Amniotic epithelial cell (primary cell): ENCODE data around the gene NT5C1B.
A peak's percentile ranks its signal among the peaks of the same experiment; 100 is the strongest.
"Not testable (repeated sequence)": the region's sequence is repeated elsewhere in the genome, so short reads cannot be mapped to it uniquely, and the experiment has no call there.

Experiments
- DNase-seq: peaks from one replicate; pipeline ENCODE4 v3.0.0-alpha.2; 2010; ENCODE audit warnings: low read depth

NT5C1B gene

GRCh38 chr2:18589354-18589753, at the start of gene NT5C1B:
NT5C1B (minus strand) TSS chr2:18589569; CDS start chr2:18589468, 101 bp downstream.
- DNase-seq, result no peak

DNA sequence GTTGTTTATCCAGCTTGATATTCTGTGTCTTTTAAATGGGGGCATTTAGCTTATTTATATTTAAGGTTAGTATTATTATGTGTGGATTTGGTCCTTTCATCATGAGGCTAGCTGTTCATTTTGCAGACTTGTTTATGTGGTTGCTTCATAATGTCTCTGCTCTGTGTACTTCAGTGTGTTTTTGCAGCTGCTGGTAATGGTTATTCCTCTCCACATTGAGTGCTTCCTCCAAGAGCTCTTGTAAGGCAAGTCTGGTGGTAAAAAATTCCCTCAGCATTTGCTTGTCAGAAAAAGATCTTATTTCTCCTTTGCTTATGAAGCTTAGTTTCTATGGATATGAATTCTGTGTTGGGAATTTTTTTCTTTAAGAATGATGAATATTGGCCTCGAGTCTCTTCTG, 47.8 kb upstream of the NT5C1B start:
- no peak for DNase-seq

- not testable (repeated sequence) for DNase-seq
Measured at GRCh38 chr2:18632699-18633098, 43.3 kb upstream of the NT5C1B start.

- DNase-seq, result no peak
Measured at GRCh38 chr2:18630941-18631340, 41.6 kb upstream of the NT5C1B start.

- no peak for DNase-seq
Measured at GRCh38 chr2:18630541-18630940, 41.2 kb upstream of the NT5C1B start.

DNA sequence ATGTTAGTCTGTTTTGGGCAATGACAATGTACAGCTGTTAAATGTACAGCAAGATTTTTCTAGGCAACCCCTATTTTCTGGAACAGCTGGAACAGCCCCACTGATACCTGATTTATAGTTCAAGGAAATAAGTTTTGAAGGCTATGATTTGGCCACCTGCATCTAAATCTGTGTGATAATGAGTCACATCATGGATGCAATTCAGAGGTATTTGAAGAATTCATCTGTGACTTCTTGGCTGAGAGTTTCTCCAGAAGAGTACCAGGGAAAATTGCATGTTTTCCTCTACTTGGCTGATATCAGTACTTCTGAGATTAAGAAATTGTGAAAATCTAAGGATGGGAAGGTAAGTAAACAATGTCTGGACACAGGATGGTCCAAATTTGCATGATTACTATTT, 40.7 kb upstream of the NT5C1B start:
- peak; percentile 77 for DNase-seq

DNA sequence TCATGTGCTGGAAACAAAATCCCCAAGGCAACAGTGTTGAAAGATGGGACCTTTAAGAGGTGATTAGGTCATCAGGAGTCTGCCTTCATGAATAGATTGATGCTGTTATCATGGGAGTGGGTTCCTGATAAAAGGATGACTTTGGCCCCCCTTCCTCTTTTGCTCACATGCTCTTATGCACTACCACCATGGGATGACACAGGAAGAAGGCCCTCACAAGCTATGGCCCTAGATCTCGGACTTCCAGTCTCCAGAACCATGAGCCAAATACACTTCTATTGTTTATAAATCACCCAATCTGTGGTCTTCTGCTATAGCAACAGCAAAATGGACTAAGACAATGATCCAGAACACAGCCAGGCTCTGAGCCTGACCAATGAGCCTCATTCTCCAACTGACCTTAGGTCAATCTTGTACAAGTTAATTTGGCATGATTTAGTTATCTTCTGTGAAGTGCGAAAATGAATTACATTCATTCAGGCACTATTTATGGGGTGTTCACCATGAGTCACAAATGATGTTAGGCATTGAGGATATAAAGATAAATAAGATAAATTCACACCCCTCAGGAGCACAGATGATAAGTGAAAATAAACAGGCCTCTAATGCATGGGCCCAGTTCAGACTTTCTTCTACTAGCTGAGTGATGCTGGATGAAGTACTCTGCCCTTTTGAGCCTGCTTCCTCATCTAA, 37.7 kb upstream of the NT5C1B start:
- DNase-seq, result peak; percentile 77

DNA sequence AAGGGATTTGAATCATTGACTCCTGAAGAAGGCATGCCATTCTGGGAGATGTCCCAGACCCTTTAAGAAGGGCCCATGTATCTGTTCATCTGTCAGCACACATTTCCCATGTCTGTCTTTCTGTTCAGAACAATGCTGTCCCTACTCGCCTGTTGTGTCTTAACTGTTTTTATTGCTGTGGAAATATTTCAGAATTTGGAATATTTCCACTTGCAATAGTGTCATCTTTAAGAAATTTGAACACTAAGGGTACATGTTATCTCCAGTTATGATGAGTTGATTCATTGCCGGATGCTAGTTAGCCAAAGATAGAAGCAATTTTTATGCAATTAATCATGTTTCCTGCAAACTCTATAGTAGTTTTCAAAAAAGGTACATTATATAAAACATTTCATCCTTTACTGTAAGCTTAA, 36.9 kb upstream of the NT5C1B start:
- peak; percentile 81 for DNase-seq

GRCh38 chr2:18625563-18625962, 36.2 kb upstream of the NT5C1B start:
- DNase-seq, result no peak

DNA sequence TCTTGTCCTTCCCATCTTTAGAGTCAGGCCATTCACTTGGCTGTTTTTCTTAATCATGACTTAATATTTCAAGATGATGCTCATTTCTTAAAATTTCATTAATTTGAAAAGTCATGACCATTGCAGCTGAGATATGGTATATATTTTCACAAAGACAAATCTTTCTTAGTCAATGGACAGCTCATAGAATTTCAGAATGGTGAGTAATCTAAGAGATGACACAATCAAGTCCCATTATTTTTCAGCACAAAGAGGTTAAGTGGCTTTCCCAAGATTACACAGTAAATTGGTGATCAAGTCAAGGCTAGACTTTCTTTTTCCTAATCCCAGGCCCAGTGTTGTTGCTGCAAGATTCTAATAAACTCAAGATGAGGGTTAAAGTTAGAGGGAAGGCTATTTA, 34.4 kb upstream of the NT5C1B start:
- peak; percentile 75 for DNase-seq

DNA sequence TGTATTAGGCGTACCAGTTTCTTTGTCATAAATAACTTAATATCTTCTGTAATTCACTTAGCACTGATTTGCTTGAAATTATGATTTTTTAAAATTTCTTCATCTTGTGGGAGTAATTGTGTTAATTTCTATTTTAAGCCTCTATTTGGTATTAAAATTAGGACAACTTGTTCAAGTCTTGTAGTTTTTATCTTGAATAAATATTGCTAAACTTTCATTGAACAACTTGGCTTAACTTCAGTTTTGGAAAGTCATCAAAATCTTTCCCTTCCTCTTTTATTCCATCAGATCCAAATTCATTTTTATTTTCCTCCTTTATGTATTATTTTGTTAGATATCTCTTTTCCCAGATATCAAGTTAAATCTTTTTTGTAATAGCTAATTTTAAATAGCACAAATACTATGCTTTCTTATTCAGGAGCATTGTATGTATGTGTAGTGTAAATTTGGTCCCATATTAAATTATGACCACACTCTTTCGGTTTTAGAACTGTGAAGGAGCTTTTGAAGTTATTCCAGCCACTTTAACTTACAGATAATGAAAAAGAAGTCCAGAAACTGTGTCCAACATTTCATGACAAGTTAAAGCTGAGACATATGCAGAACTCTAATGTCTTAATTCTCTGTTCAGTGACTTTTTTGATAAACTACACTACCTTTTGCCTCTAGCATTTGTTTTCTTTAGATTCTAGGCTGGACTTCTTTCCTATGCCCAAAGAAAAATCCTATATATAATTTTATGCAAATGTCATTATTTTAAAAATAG, 31.7 kb upstream of the NT5C1B start:
- DNase-seq, result no peak

DNA sequence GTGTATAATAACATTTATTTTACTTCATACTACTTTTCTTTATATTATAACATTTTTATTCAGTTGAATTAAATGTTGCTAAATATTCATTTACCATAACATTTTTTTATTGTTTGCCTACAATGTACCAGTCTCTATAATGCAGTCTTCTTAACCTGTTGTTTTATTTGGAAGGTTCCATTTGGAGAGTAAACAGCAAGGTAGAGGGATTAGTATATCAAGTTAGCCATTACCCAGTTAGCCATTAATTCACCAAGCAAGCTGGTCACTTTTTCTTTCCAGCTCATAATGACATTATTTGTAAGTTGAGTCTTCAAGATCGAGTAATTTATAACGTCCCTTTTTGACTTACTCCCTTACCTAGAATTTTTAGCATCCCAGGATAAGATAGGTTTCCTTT, 29.7 kb upstream of the NT5C1B start:
- no peak for DNase-seq

GRCh38 chr2:18614041-18614440, 24.7 kb upstream of the NT5C1B start:
- no peak for DNase-seq

- no peak for DNase-seq
Measured at GRCh38 chr2:18612133-18612532, 22.8 kb upstream of the NT5C1B start.

GRCh38 chr2:18611604-18612003, 22.2 kb upstream of the NT5C1B start:
- no peak for DNase-seq

DNA sequence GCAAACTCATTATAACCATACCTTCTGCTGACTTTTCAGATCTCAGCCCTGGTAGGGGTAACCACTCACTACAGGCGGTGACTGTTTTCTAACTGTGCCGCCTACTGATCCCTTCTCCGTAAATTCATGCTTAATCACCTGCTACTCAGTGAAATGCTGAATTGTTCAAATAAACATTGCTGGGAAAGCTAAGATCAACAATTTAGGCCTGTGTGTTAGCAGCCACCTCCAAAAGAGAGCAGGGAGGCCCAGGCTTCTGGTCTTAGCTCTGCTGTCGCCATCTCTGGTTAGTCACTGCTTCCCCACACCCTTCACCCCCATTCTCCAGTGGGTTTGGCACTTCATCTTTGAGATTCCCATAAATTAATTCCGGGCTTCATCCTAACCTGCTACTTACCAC, 21.8 kb upstream of the NT5C1B start:
- DNase-seq, result no peak

DNA sequence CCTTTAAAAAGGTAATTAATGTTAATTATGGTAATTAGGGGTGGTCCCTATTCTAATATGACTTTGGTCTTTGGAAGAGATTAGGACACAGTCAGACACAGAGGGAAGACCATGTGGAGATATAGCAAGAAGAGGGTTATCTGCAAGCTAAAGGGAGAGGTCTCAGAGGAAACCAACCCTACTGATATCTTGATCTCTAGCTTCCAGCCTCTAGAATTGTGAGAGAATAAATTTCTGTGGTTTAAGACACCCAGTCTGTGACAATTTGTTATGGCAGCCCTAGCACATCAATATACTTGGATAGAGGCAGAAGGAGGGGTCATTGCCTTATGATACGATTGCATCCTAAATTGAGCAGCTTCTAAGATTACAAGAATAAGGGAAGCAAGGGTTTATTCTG, 21.3 kb upstream of the NT5C1B start:
- DNase-seq, result no peak

DNA sequence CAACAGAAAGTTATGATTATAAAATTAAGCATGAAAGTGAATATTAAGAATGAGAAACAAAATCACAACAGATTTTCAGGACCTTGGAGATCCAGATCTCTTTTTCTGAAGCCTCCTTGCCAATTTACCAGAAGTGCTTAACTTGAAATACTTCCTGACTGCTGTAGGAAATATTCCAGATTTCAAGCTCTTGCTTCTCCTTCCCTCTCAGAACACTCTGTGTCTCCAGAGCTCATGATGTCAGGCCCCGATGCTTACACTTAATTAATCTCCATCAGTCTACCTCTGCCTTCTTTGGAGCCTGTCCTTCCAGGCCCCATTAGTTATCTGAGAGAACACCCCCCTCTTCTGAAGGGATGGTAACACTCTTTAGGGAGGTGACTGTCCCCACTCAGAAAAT, 20.7 kb upstream of the NT5C1B start:
- no peak for DNase-seq

- no peak for DNase-seq
Measured at GRCh38 chr2:18605115-18605514, 15.7 kb upstream of the NT5C1B start.

GRCh38 chr2:18604531-18604885, 15.1 kb upstream of the NT5C1B start:
- DNase-seq, result no peak

- no peak for DNase-seq
Measured at GRCh38 chr2:18603854-18604530, 14.6 kb upstream of the NT5C1B start.

- DNase-seq, result no peak
Measured at GRCh38 chr2:18602298-18602697, 12.9 kb upstream of the NT5C1B start.

DNA sequence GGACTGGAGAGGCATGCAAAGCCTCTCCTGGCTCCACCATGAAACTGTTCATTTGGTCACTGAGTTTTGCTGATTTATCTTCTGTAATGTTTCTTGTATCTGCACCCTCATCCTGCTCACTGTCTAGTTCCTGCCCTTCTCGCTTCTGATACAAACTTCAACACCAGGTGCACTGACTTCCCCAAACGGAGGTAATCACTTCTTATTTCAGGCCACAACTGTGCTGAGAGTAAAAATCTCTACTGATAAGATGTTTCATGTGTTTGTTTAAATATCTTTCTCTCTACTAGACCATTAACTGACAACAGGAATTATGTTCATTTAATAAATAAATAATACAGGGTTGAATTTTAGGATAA, 10.9 kb upstream of the NT5C1B start:
- DNase-seq, result no peak
